ENCODE results near the gene NOTCH1. TPM values are rescaled to one million over a fixed set of nuclear protein-coding genes. Genes with fewer than 3 reads are reported as not detected.

The NOTCH1 gene
- total and polyA plus RNA-seq, 2 of the 13 experiments (the other 11 are each of a cell fraction or from before 2014, with no cell fraction given), result 0.09 to 0.35 TPM

DNA sequence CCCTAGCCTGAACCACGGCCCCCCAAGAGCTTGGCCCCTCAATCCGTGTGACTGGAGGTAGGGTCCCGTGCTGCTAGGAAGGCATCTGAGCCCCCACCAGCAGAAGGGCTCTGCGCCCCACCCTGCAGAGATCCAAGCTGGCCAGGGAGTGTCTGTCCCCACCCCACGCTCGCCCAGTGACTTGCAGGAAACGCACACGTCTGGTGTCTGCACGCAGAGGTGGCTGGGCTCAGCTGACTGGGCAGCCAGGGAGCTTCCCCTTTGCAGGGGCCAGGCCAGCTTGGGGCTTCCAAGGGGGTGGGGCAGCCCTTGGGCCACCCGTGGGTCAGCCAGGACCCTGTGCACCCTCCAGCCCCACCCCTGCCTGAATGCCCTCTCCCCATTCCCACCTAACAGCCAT, 24.3 kb downstream of the NOTCH1 start (continued):
- TF ChIP-seq JARID2 (CRISPR knock-in tag; IDR thresholded peaks at IDR 0.05; ENCODE audit: insufficient replicate concordance) (no peak), ZNF20 (CRISPR knock-in tag; IDR thresholded peaks at IDR 0.05) (no peak), ZNF605 (CRISPR knock-in tag; IDR thresholded peaks at IDR 0.05) (no peak), ZNF160 (CRISPR knock-in tag; IDR thresholded peaks at IDR 0.05) (no peak), CBX2 (IDR thresholded peaks at IDR 0.05; ENCODE audit: low read depth, low read length) (no peak), CBX2 (CRISPR knock-in tag; IDR thresholded peaks at IDR 0.05; ENCODE audit: low read depth) (no peak), XRCC5 (optimal IDR thresholded peaks at IDR 0.05; ENCODE audit: low read length) (no peak)
- TF ChIP-seq, protein P1, sequence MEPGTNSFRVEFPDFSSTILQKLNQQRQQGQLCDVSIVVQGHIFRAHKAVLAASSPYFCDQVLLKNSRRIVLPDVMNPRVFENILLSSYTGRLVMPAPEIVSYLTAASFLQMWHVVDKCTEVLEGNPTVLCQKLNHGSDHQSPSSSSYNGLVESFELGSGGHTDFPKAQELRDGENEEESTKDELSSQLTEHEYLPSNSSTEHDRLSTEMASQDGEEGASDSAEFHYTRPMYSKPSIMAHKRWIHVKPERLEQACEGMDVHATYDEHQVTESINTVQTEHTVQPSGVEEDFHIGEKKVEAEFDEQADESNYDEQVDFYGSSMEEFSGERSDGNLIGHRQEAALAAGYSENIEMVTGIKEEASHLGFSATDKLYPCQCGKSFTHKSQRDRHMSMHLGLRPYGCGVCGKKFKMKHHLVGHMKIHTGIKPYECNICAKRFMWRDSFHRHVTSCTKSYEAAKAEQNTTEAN (CRISPR knock-in tag; conservative IDR thresholded peaks at IDR 0.05), result no peak
- TF ChIP-seq, protein P2, sequence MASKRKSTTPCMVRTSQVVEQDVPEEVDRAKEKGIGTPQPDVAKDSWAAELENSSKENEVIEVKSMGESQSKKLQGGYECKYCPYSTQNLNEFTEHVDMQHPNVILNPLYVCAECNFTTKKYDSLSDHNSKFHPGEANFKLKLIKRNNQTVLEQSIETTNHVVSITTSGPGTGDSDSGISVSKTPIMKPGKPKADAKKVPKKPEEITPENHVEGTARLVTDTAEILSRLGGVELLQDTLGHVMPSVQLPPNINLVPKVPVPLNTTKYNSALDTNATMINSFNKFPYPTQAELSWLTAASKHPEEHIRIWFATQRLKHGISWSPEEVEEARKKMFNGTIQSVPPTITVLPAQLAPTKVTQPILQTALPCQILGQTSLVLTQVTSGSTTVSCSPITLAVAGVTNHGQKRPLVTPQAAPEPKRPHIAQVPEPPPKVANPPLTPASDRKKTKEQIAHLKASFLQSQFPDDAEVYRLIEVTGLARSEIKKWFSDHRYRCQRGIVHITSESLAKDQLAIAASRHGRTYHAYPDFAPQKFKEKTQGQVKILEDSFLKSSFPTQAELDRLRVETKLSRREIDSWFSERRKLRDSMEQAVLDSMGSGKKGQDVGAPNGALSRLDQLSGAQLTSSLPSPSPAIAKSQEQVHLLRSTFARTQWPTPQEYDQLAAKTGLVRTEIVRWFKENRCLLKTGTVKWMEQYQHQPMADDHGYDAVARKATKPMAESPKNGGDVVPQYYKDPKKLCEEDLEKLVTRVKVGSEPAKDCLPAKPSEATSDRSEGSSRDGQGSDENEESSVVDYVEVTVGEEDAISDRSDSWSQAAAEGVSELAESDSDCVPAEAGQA (IDR thresholded peaks at IDR 0.05; ENCODE audit: low read depth), result no peak
- TF ChIP-seq, protein P2 (CRISPR knock-in tag; IDR thresholded peaks at IDR 0.05; ENCODE audit: borderline replicate concordance), result no peak
